ENCODE results near the gene TUBA8.

DNA sequence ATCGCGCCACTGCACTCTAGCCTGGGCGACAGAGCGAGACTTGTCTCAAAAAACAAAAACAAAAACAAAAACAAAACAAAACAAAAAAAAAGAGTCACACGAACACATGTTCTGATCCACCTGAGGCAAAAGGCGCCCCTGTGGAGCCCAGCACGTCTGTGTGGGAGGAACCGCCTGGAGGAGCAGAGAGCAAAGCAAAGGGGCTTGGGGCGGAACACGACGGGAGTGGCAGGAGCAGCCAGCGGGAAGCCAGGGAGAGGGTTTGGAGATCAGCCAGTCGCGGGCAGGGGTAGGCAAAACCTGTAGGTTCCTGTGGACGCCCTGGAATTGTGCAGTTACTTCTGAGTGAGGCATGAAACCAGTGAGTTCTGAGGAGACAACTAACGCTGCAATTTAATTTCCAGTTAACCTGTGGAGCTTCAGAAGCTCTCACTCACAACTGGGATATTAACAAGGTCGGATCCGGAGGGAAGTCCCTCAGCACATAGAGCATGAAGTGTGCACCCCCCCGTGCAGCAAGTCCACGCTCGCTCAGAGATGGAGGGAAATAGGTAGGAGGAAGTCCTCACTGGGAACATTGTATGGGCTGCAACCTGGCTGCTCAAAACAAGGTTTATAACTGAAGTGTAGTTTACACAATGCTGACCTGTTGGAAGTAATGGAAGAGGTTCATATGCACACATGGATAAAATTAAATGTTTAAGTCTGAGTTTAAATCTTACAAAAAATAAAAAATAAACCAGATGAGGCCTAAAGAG is 26.1 kb downstream of the TUBA8 start:
- TF ChIP-seq, protein P1, sequence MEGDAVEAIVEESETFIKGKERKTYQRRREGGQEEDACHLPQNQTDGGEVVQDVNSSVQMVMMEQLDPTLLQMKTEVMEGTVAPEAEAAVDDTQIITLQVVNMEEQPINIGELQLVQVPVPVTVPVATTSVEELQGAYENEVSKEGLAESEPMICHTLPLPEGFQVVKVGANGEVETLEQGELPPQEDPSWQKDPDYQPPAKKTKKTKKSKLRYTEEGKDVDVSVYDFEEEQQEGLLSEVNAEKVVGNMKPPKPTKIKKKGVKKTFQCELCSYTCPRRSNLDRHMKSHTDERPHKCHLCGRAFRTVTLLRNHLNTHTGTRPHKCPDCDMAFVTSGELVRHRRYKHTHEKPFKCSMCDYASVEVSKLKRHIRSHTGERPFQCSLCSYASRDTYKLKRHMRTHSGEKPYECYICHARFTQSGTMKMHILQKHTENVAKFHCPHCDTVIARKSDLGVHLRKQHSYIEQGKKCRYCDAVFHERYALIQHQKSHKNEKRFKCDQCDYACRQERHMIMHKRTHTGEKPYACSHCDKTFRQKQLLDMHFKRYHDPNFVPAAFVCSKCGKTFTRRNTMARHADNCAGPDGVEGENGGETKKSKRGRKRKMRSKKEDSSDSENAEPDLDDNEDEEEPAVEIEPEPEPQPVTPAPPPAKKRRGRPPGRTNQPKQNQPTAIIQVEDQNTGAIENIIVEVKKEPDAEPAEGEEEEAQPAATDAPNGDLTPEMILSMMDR (IDR thresholded peaks at IDR 0.05) = no peak
- TF ChIP-seq EP300 (IDR thresholded peaks at IDR 0.05) = no peak

Measured in ovary (tissue), 3 donors.